ENCODE measurements around the gene CNTF.

CNTF gene

DNA sequence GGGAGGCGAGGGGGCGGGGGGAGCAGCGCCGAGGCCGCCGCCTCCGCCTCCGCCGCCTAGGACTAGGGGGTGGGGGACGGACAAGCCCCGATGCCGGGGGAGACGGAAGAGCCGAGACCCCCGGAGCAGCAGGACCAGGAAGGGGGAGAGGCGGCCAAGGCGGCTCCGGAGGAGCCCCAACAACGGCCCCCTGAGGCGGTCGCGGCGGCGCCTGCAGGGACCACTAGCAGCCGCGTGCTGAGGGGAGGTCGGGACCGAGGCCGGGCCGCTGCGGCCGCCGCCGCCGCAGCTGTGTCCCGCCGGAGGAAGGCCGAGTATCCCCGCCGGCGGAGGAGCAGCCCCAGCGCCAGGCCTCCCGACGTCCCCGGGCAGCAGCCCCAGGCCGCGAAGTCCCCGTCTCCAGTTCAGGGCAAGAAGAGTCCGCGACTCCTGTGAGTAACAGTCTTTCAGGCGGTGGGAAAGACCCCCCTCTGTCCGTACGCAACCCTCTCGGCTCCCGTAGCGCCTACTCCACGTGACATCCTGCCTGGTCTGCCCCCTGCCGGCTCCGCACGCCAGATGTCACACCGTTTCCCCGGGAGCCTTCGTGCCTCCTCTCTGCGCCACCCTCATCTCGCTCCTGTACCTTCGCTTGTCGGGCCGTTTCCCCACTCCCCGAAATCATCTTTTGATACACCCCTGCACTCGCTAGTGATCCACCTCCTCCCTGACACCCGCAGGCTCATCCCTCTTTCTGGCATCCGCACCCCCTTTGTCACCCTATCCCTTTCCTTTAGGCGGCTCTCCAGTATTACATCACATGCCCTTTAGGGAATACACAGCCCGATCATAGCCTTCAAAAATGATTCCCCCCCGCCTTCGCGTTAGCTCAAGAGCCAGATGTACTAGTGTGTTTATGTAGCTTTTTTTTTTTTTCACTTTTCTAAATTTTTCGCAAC, 43.0 kb upstream of the CNTF start:
- H3K4me3 ChIP-seq (ENCODE audit: insufficient read depth, low read depth, low read length, poor library complexity, severe bottlenecking): peak overlapping the region; percentile 92
- peak overlapping the region; percentile 99 for H3K27ac ChIP-seq (ENCODE audit: insufficient read depth, low read length, poor library complexity, severe bottlenecking)
- H3K27me3 ChIP-seq (replicated peaks; ENCODE audit: control insufficient read depth, insufficient read depth, low read length, poor library complexity, severe bottlenecking): no peaks in the 10 kb centered on the region
- no peaks in the 10 kb centered on the region for H3K9me3 ChIP-seq (ENCODE audit: control insufficient read depth, low read length)
- peaks cover 29% of the 10 kb centered on the region for H3K4me1 ChIP-seq (ENCODE audit: control insufficient read depth, insufficient read depth, low read length, poor library complexity, severe bottlenecking)
- DNase-seq: peak; percentile 87 to 89 (median 88)
- peaks cover 3% of the 10 kb centered on the region for H3K36me3 ChIP-seq (ENCODE audit: control insufficient read depth, insufficient read depth, low read length)

DNA sequence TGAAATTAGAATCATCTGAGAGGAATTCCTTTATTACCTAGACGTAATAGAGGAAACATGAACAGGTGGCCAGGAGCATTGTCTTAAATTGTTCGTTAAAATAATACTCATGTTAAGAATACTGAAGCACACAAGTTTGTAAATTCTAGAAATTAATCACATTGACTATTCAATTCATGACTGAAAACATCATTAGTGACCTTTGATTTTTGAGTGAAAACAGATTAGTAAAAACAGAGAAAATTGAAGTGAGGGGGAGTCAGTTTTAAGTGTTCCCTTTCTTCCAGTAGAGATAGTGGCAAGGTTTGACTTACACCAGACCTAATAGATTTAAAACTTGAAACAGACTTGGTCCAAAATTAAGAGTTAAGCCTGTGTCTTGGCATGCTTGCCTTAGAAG, 42.2 kb upstream of the CNTF start:
- H3K4me1 ChIP-seq (ENCODE audit: control insufficient read depth, insufficient read depth, low read length, poor library complexity, severe bottlenecking): peaks cover 29% of the 10 kb centered on the region
- H3K27me3 ChIP-seq (replicated peaks; ENCODE audit: control insufficient read depth, insufficient read depth, low read length, poor library complexity, severe bottlenecking): no peaks in the 10 kb centered on the region
- DNase-seq: no peak
- H3K4me3 ChIP-seq (ENCODE audit: insufficient read depth, low read depth, low read length, poor library complexity, severe bottlenecking): peak overlapping the region; percentile 92
- H3K36me3 ChIP-seq (ENCODE audit: control insufficient read depth, insufficient read depth, low read length): peaks cover 10% of the 10 kb centered on the region
- peak overlapping the region; percentile 99 for H3K27ac ChIP-seq (ENCODE audit: insufficient read depth, low read length, poor library complexity, severe bottlenecking)
- no peaks in the 10 kb centered on the region for H3K9me3 ChIP-seq (ENCODE audit: control insufficient read depth, low read length)

DNA sequence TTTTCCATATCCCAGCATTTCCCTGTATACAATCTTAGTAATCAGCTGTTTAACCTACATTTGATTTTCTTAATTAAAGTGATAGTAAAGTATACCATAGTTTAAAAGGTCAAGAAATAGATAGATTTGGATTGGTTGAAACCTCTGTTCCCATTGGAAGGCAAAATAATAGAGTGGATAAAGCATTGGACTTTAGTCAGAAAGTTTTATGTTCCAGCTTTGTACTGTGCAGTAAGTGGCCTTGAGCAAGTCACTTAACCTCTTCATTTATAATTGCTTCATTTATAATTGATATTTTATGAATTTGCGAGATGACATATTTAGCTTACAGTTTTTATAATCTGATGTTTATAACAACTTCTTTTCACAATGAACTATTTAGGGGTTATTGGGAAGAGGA, 40.0 kb upstream of the CNTF start:
- Histone ChIP-seq H3K4me3 (ENCODE audit: insufficient read depth, low read depth, low read length, poor library complexity, severe bottlenecking) (no peak overlapping the region), H3K9me3 (ENCODE audit: control insufficient read depth, low read length) (no peaks in the 10 kb centered on the region), H3K4me1 (ENCODE audit: control insufficient read depth, insufficient read depth, low read length, poor library complexity, severe bottlenecking) (peaks cover 14% of the 10 kb centered on the region), H3K27ac (ENCODE audit: insufficient read depth, low read length, poor library complexity, severe bottlenecking) (no peak overlapping the region), H3K36me3 (ENCODE audit: control insufficient read depth, insufficient read depth, low read length) (peaks cover 14% of the 10 kb centered on the region), H3K27me3 (replicated peaks; ENCODE audit: control insufficient read depth, insufficient read depth, low read length, poor library complexity, severe bottlenecking) (no peaks in the 10 kb centered on the region)
- DNase-seq: no peak

- Histone ChIP-seq H3K4me3 (ENCODE audit: insufficient read depth, low read depth, low read length, poor library complexity, severe bottlenecking) (no peak overlapping the region), H3K9me3 (ENCODE audit: control insufficient read depth, low read length) (no peaks in the 10 kb centered on the region), H3K36me3 (ENCODE audit: control insufficient read depth, insufficient read depth, low read length) (peaks cover 10% of the 10 kb centered on the region), H3K4me1 (ENCODE audit: control insufficient read depth, insufficient read depth, low read length, poor library complexity, severe bottlenecking) (no peaks in the 10 kb centered on the region), H3K27me3 (replicated peaks; ENCODE audit: control insufficient read depth, insufficient read depth, low read length, poor library complexity, severe bottlenecking) (no peaks in the 10 kb centered on the region), H3K27ac (ENCODE audit: insufficient read depth, low read length, poor library complexity, severe bottlenecking) (no peak overlapping the region)
- no peak for DNase-seq
These were observed 35.5 kb upstream of the CNTF start for GRCh38 chr11:58586998-58587397.

DNA sequence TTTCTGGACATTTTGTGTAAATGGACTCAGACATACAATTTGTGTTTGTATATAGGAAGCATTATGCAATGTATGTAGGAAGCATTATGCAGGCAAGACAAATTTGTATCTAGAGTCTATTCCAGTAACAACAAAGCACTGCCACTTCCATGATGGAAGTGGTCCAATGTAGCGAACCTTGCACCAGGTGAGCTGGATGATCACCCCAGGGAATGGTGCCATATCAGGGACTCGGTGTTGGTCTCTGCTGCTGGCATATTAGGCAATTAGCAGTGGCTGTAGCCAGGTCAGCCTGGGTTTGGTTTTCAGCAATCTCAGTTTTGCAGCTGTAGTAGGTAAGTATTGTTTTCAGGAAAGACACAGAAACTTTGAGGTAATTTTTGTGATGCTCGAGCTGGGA, 30.8 kb upstream of the CNTF start:
- no peak overlapping the region for H3K27ac ChIP-seq (ENCODE audit: insufficient read depth, low read length, poor library complexity, severe bottlenecking)
- no peak for DNase-seq

DNA sequence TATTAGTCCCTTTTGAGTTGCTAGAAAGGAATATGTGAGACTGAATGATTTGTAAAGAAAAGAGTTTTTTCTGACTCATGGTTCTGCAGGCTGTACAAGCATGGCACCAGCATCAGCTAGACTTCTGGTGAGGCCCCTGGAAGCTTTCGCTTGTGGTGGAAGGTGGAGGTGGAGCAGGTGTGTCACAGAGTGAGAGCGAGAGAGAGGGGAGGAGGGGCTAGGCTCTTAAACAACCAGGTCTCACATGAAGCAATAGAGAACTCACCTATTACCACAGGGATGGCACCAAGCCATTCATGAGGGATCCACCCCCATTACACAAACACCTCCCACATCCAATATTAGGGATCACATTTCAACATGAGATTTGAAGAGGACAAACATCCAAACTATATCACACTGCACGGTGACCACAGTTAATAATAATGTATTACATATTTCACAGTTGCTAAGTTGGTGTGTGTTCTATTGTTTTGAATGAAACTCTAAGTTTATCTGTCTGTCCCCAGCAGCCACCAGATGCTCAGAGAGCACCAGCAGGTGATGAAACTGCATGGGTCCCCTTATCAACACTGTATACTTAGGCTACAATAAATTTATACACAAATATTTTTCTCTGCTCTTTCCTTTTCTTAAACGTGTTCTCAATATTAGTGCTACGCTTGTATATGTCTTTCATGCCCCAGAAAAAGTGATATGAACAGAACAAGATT, 29.5 kb upstream of the CNTF start:
- H3K27ac ChIP-seq (ENCODE audit: insufficient read depth, low read length, poor library complexity, severe bottlenecking): no peak overlapping the region
- no peak for DNase-seq
- H3K9me3 ChIP-seq (ENCODE audit: control insufficient read depth, low read length): no peaks in the 10 kb centered on the region
- H3K27me3 ChIP-seq (replicated peaks; ENCODE audit: control insufficient read depth, insufficient read depth, low read length, poor library complexity, severe bottlenecking): no peaks in the 10 kb centered on the region
- H3K4me3 ChIP-seq (ENCODE audit: insufficient read depth, low read depth, low read length, poor library complexity, severe bottlenecking): no peak overlapping the region
- no peaks in the 10 kb centered on the region for H3K36me3 ChIP-seq (ENCODE audit: control insufficient read depth, insufficient read depth, low read length)
- H3K4me1 ChIP-seq (ENCODE audit: control insufficient read depth, insufficient read depth, low read length, poor library complexity, severe bottlenecking): peaks cover 6% of the 10 kb centered on the region

More for the DNA sequence above, 30.8 kb upstream of the CNTF start:
- Histone ChIP-seq H3K36me3 (ENCODE audit: control insufficient read depth, insufficient read depth, low read length) (no peaks in the 10 kb centered on the region), H3K27me3 (replicated peaks; ENCODE audit: control insufficient read depth, insufficient read depth, low read length, poor library complexity, severe bottlenecking) (no peaks in the 10 kb centered on the region), H3K4me3 (ENCODE audit: insufficient read depth, low read depth, low read length, poor library complexity, severe bottlenecking) (no peak overlapping the region), H3K4me1 (ENCODE audit: control insufficient read depth, insufficient read depth, low read length, poor library complexity, severe bottlenecking) (peaks cover 2% of the 10 kb centered on the region), H3K9me3 (ENCODE audit: control insufficient read depth, low read length) (no peaks in the 10 kb centered on the region)

- Histone ChIP-seq H3K9me3 (ENCODE audit: control insufficient read depth, low read length) (no peaks in the 10 kb centered on the region), H3K36me3 (ENCODE audit: control insufficient read depth, insufficient read depth, low read length) (no peaks in the 10 kb centered on the region), H3K27ac (ENCODE audit: insufficient read depth, low read length, poor library complexity, severe bottlenecking) (no peak overlapping the region), H3K27me3 (replicated peaks; ENCODE audit: control insufficient read depth, insufficient read depth, low read length, poor library complexity, severe bottlenecking) (no peaks in the 10 kb centered on the region), H3K4me3 (ENCODE audit: insufficient read depth, low read depth, low read length, poor library complexity, severe bottlenecking) (no peak overlapping the region), H3K4me1 (ENCODE audit: control insufficient read depth, insufficient read depth, low read length, poor library complexity, severe bottlenecking) (peaks cover 6% of the 10 kb centered on the region)
- DNase-seq: no peak
These were observed 27.6 kb upstream of the CNTF start for GRCh38 chr11:58594826-58595225.

- Histone ChIP-seq H3K27me3 (replicated peaks; ENCODE audit: control insufficient read depth, insufficient read depth, low read length, poor library complexity, severe bottlenecking) (no peaks in the 10 kb centered on the region), H3K9me3 (ENCODE audit: control insufficient read depth, low read length) (no peaks in the 10 kb centered on the region), H3K36me3 (ENCODE audit: control insufficient read depth, insufficient read depth, low read length) (no peaks in the 10 kb centered on the region), H3K4me1 (ENCODE audit: control insufficient read depth, insufficient read depth, low read length, poor library complexity, severe bottlenecking) (peaks cover 6% of the 10 kb centered on the region), H3K4me3 (ENCODE audit: insufficient read depth, low read depth, low read length, poor library complexity, severe bottlenecking) (no peak overlapping the region), H3K27ac (ENCODE audit: insufficient read depth, low read length, poor library complexity, severe bottlenecking) (no peak overlapping the region)
- DNase-seq: no peak
These were observed 25.8 kb upstream of the CNTF start for GRCh38 chr11:58596621-58597020.

- no peaks in the 10 kb centered on the region for H3K9me3 ChIP-seq (ENCODE audit: control insufficient read depth, low read length)
- no peaks in the 10 kb centered on the region for H3K27me3 ChIP-seq (replicated peaks; ENCODE audit: control insufficient read depth, insufficient read depth, low read length, poor library complexity, severe bottlenecking)
- H3K4me1 ChIP-seq (ENCODE audit: control insufficient read depth, insufficient read depth, low read length, poor library complexity, severe bottlenecking): peaks cover 6% of the 10 kb centered on the region
- DNase-seq: no peak
- H3K36me3 ChIP-seq (ENCODE audit: control insufficient read depth, insufficient read depth, low read length): no peaks in the 10 kb centered on the region
- H3K27ac ChIP-seq (ENCODE audit: insufficient read depth, low read length, poor library complexity, severe bottlenecking): no peak overlapping the region
- no peak overlapping the region for H3K4me3 ChIP-seq (ENCODE audit: insufficient read depth, low read depth, low read length, poor library complexity, severe bottlenecking)
These were observed 24.9 kb upstream of the CNTF start for GRCh38 chr11:58597486-58598144.

All from effector memory CD4-positive, alpha-beta T cell (primary cell).